Stimulated activated CD8-positive, alpha-beta memory T cell treated with anti-CD3 and anti-CD28 coated beads, Interleukin-4, amount 100 ng/mL, for 48 hours (primary cell): Measurements from ENCODE around the gene GTPBP4.

ENCODE experiments used
- DNase-seq: peaks from one replicate; pipeline ENCODE4 v3.0.0-alpha.2; 2020

Gene GTPBP4

GRCh38 chr10:987870-988666 is at the start of gene GTPBP4:
TSS of gene GTPBP4 (plus strand) at chr10:988434. CDS start at chr10:988480, 46 bp downstream.
- DNase-seq, result peak; percentile 97

GRCh38 chr10:938941-939678 is 49.1 kb upstream of the GTPBP4 start:
- no peak for DNase-seq

- no peak for DNase-seq
Observed at GRCh38 chr10:943334-944033, 44.8 kb upstream of the GTPBP4 start.

GRCh38 chr10:944034-944831 is 44.0 kb upstream of the GTPBP4 start:
- DNase-seq, result no peak

- no peak for DNase-seq
Observed at GRCh38 chr10:945778-946177, 42.5 kb upstream of the GTPBP4 start.

GRCh38 chr10:947051-947450 is 41.2 kb upstream of the GTPBP4 start:
- no peak for DNase-seq

- DNase-seq, result no peak
Observed at GRCh38 chr10:947881-948280, 40.4 kb upstream of the GTPBP4 start.

GRCh38 chr10:948347-948746 is 39.9 kb upstream of the GTPBP4 start:
- DNase-seq, result no peak

GRCh38 chr10:949446-949845 is 38.8 kb upstream of the GTPBP4 start:
- DNase-seq, result no peak

- DNase-seq, result no peak
Observed at GRCh38 chr10:953836-954235, 34.4 kb upstream of the GTPBP4 start.

GRCh38 chr10:954396-954795 is 33.8 kb upstream of the GTPBP4 start:
- no peak for DNase-seq

- no peak for DNase-seq
Observed at GRCh38 chr10:955127-955819, 33.0 kb upstream of the GTPBP4 start.

- no peak for DNase-seq
Observed at GRCh38 chr10:955820-956217, 32.4 kb upstream of the GTPBP4 start.

GRCh38 chr10:958106-958505 is 30.1 kb upstream of the GTPBP4 start:
- no peak for DNase-seq

- no peak for DNase-seq
Observed at GRCh38 chr10:958856-959255, 29.4 kb upstream of the GTPBP4 start.

GRCh38 chr10:962342-962741 is 25.9 kb upstream of the GTPBP4 start:
- DNase-seq, result no peak

- no peak for DNase-seq
Observed at GRCh38 chr10:963186-963585, 25.0 kb upstream of the GTPBP4 start.

GRCh38 chr10:963655-964054 is 24.6 kb upstream of the GTPBP4 start:
- no peak for DNase-seq

- DNase-seq, result no peak
Observed at GRCh38 chr10:964321-964987, 23.8 kb upstream of the GTPBP4 start.

GRCh38 chr10:964988-965417 is 23.2 kb upstream of the GTPBP4 start:
- no peak for DNase-seq

GRCh38 chr10:966466-967235 is 21.6 kb upstream of the GTPBP4 start:
- DNase-seq, result no peak
